ENCODE measurements around the gene ZNF438. TPM values are rescaled to one million over a fixed set of nuclear protein-coding genes. Genes with fewer than 3 reads are reported as not detected.
A peak's percentile ranks its signal among the peaks of the same experiment; 100 is the strongest.

Gene ZNF438
- total and polyA plus RNA-seq, 2 of the 4 experiments (the other 2 are of a cell fraction): 1.8 to 2.9 TPM

DNA sequence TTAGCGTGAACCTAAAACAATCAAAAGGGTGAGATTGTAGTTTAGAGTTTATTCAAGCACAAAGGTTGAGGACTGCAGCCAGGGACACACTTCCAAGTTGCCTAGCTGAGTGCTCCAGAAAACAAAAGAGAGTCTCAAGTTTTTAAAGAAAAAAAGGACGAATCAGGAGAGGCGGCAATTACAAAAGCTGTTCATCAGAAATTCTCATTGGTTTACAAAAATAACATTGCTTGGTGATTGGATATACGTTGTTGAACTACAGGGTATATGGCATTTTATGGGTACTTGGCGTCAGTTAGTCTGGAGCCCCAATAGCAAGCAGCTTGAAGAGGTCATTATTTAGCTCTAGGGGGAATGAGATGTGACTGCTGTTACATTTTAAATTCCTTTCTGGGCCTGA lies 11.5 kb downstream of the ZNF438 start:
- H2BK5ac ChIP-seq (ENCODE audit: low read depth, low read length, poor library complexity, severe bottlenecking): no peak overlapping the region
- no peak overlapping the region for H3K56ac ChIP-seq (ENCODE audit: extremely low read depth, insufficient read depth, low read length)
- H3K9ac ChIP-seq (ENCODE audit: low read depth, low read length): no peak overlapping the region
- H2AK9ac ChIP-seq (replicated peaks; ENCODE audit: low read depth, low read length, poor library complexity): no peak overlapping the region
- in situ Hi-C loops (cut with MboI; ENCODE audit: low sequenced_read_pairs): no loop called here
- DNase-seq: no peak
- no peak overlapping the region for H4K8ac ChIP-seq (ENCODE audit: low read depth in 2 of 2, low read length in 2 of 2)
- no peaks in the 10 kb centered on the region for H4K20me1 ChIP-seq (ENCODE audit: insufficient read depth, low read length)
- no peak overlapping the region for H3K27ac ChIP-seq (ENCODE audit: insufficient read depth, low read length)
- no peaks in the 10 kb centered on the region for H3K9me3 ChIP-seq (ENCODE audit: control insufficient read depth, insufficient read depth, low read length)
- no peak overlapping the region for H3K4me3 ChIP-seq (ENCODE audit: insufficient read depth, low read depth, low read length)
- no peak overlapping the region for H2AK5ac ChIP-seq (ENCODE audit: low read depth, low read length)
- intact Hi-C loops (cut with micrococcal nuclease): no loop called here
- H3K4ac ChIP-seq (ENCODE audit: low read depth, low read length): no peak overlapping the region
- H2AFZ ChIP-seq (replicated peaks; ENCODE audit: low read length, poor library complexity): no peak overlapping the region
- no peak overlapping the region for H2BK15ac ChIP-seq (ENCODE audit: low read depth, low read length)
- no peak overlapping the region for H3K18ac ChIP-seq (ENCODE audit: low read depth, low read length)
- no peaks in the 10 kb centered on the region for H3K36me3 ChIP-seq (ENCODE audit: control insufficient read depth, insufficient read depth, low read length)
- ATAC-seq (ENCODE audit: low read depth): no peak
- TF ChIP-seq MAZ (IDR thresholded peaks at IDR 0.05; ENCODE audit: borderline replicate concordance, low read depth, low read length) (no peak), CEBPB (IDR thresholded peaks at IDR 0.05; ENCODE audit: low read depth, low read length) (no peak), CTCF (conservative IDR thresholded peaks at IDR 0.05; ENCODE audit: low read depth, low read length) (no peak), MXI1 (IDR thresholded peaks at IDR 0.05; ENCODE audit: borderline replicate concordance, low read depth, low read length) (no peak), SMC3 (IDR thresholded peaks at IDR 0.05; ENCODE audit: low read depth, low read length) (no peak), ELK1 (IDR thresholded peaks at IDR 0.05; ENCODE audit: borderline replicate concordance, low read depth, low read length) (no peak), RFX5 (IDR thresholded peaks at IDR 0.05; ENCODE audit: low read depth, low read length) (no peak), POLR2A (IDR thresholded peaks at IDR 0.05; ENCODE audit: low read depth, low read length) (no peak), BHLHE40 (IDR thresholded peaks at IDR 0.05; ENCODE audit: low read depth, low read length) (no peak), RAD21 (IDR thresholded peaks at IDR 0.05; ENCODE audit: low read length) (no peak), CHD1 (IDR thresholded peaks at IDR 0.05; ENCODE audit: low read depth, low read length) (no peak), FOS (IDR thresholded peaks at IDR 0.05; ENCODE audit: low read depth, low read length) (no peak), RCOR1 (IDR thresholded peaks at IDR 0.05; ENCODE audit: insufficient replicate concordance, low read length) (no peak), NFE2L2 (IDR thresholded peaks at IDR 0.05; ENCODE audit: low read depth, low read length) (no peak), MAFK (IDR thresholded peaks at IDR 0.05; ENCODE audit: low read depth, low read length) (no peak)
- TF ChIP-seq, protein P1, sequence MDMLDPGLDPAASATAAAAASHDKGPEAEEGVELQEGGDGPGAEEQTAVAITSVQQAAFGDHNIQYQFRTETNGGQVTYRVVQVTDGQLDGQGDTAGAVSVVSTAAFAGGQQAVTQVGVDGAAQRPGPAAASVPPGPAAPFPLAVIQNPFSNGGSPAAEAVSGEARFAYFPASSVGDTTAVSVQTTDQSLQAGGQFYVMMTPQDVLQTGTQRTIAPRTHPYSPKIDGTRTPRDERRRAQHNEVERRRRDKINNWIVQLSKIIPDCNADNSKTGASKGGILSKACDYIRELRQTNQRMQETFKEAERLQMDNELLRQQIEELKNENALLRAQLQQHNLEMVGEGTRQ (IDR thresholded peaks at IDR 0.05; ENCODE audit: low read depth, low read length): no peak
- no peak overlapping the region for H4K91ac ChIP-seq (ENCODE audit: insufficient read depth, low read depth, low read length)
- dilution Hi-C loops (cut with HindIII; ENCODE audit: low sequenced_read_pairs, unreplicated experiment): no loop called here
- no peaks in the 10 kb centered on the region for H3K9me1 ChIP-seq (ENCODE audit: insufficient read depth, low read length)
- H3K14ac ChIP-seq (replicated peaks; ENCODE audit: low read depth, low read length): peak overlapping the region; percentile 10; the same call in 1 of the 2 replicates
- peaks cover 16 to 27% of the 10 kb centered on the region in 2 experiments for H3K79me1 ChIP-seq (ENCODE audit: low read depth in 1 of 2, low read length in 2 of 2)
- H2BK120ac ChIP-seq (ENCODE audit: low read depth, low read length): no peak overlapping the region
- no TSS peak for BruUV-seq (replicated peaks)
- no peaks in the 10 kb centered on the region; the same call in 1 of the 2 replicates for H3K4me1 ChIP-seq (ENCODE audit: control insufficient read depth, insufficient read depth, low read length)
- WGBS, 2 experiments (ENCODE audit: extremely low coverage in 2 of 2, insufficient read length in 1 of 2): no CpG with 5 or more reads among the region's 5 CpGs
- no peak overlapping the region for H3K23ac ChIP-seq (ENCODE audit: low read depth, low read length)
- CTCF ChIA-PET: interaction anchor here (0.6 kb wide), 1 partner anchor 222 kb away, joined by 4 read pairs; no protein-coding TSS in a partner anchor
- no peaks in the 10 kb centered on the region for H3K27me3 ChIP-seq (ENCODE audit: control insufficient read depth, insufficient read depth, low read length)
- H3K4me2 ChIP-seq (ENCODE audit: low read depth, low read length): no peak overlapping the region
- POLR2A ChIA-PET (ENCODE audit: unreplicated experiment): no interaction called here
- H4K5ac ChIP-seq (ENCODE audit: low read depth, low read length): no peak overlapping the region
- H2BK20ac ChIP-seq (ENCODE audit: low read depth, low read length): no peak overlapping the region
